OCI-LY7 (cell line): Measurements from ENCODE around the gene PLK2. TPM values are rescaled to one million over a fixed set of nuclear protein-coding genes. Genes with fewer than 3 reads are reported as not detected.

ENCODE experiments used
- BruUV-seq: library from RNA; stranded (reverse); fragments of 400-500 nt; replicated peaks from 2 replicates; lab custom pipeline; 2021; lab: Mats Ljungman, UMichigan
- CTCF ChIA-PET: fragments of 300-600 bp; sonication (Branson Sonifier 250); formaldehyde crosslinking; loops from one replicate; lab custom pipeline; 2022; ENCODE audit warnings: antibody characterized with exemption; ENCODE audit not compliant: unreplicated experiment; lab: Charles Lee
- POLR2A ChIA-PET: fragments of 300-600 bp; sonication (Branson Sonifier 250); formaldehyde crosslinking; loops from one replicate; lab custom pipeline; 2022; ENCODE audit warnings: antibody characterized with exemption; lab: Charles Lee
- DNase-seq: peaks from one replicate; pipeline ENCODE4 v3.0.0-alpha.2; 2015; ENCODE audit warnings: low spot score
- H2AFZ ChIP-seq: fragments of 200-600 bp; sonication (generic), shearing (Covaris generic); 2 replicates; pipeline ENCODE4 v1.6.1; 2014; ENCODE audit warnings: mild to moderate bottlenecking, antibody characterized with exemption, low read length, moderate library complexity
- H3K27ac ChIP-seq: fragments of 200-600 bp; sonication (generic); 2 replicates; pipeline ENCODE4 v1.5.1; 2014; ENCODE audit warnings: mixed run types, low read depth, mild to moderate bottlenecking, moderate library complexity, low read length, inconsistent platforms; ENCODE audit not compliant: poor library complexity, severe bottlenecking
- H3K36me3 ChIP-seq: fragments of 200-600 bp; sonication (generic); 2 replicates; pipeline ENCODE4 v1.6.1; 2014; ENCODE audit warnings: mild to moderate bottlenecking, antibody characterized with exemption, low read length, moderate library complexity, mixed read lengths; ENCODE audit not compliant: insufficient read depth
- H3K4me1 ChIP-seq: fragments of 200-600 bp; sonication (generic); 2 replicates; pipeline ENCODE4 v1.5.1; 2014; ENCODE audit warnings: mild to moderate bottlenecking, low read length; ENCODE audit not compliant: insufficient read depth, poor library complexity, severe bottlenecking
- H3K4me2 ChIP-seq: fragments of 200-600 bp; sonication (generic); 2 replicates; pipeline ENCODE4 v1.6.1; 2014; ENCODE audit warnings: mild to moderate bottlenecking, low read length
- H3K4me3 ChIP-seq: fragments of 200-600 bp; sonication (generic); 2 replicates; pipeline ENCODE4 v1.5.1; 2014; ENCODE audit warnings: mild to moderate bottlenecking, low read depth, low read length; ENCODE audit not compliant: poor library complexity, severe bottlenecking
- H3K79me2 ChIP-seq: fragments of 200-600 bp; sonication (generic); 2 replicates; pipeline ENCODE4 v1.6.1; 2016; ENCODE audit warnings: low read depth, mild to moderate bottlenecking, low read length, moderate library complexity, mixed read lengths; ENCODE audit not compliant: insufficient read depth
- H3K9me2 ChIP-seq: fragments of 200-600 bp; sonication (generic); 2 replicates; pipeline ENCODE4 v1.6.1; 2016; ENCODE audit warnings: mild to moderate bottlenecking, low read length, mixed read lengths; ENCODE audit not compliant: insufficient read depth
- H3K9me3 ChIP-seq: fragments of 200-600 bp; sonication (generic); 2 replicates; pipeline ENCODE4 v1.6.1; 2014; ENCODE audit warnings: mild to moderate bottlenecking, mixed run types, low read length, mixed read lengths
- H4K20me1 ChIP-seq: fragments of 200-600 bp; sonication (generic); 2 replicates; pipeline ENCODE4 v1.6.1; 2014; ENCODE audit warnings: mild to moderate bottlenecking, antibody characterized with exemption, low read length, moderate library complexity, mixed read lengths; ENCODE audit not compliant: insufficient read depth
- CTCF ChIP-seq: fragments of 200-600 bp; sonication (generic); conservative IDR thresholded peaks from 2 replicates; pipeline ENCODE4 v1.5.1; 2014; ENCODE audit warnings: mild to moderate bottlenecking, antibody characterized with exemption, low read length, moderate library complexity, mixed read lengths
- EZH2phosphoT487 ChIP-seq: fragments of 200-600 bp; sonication (generic); IDR thresholded peaks from 2 replicates; pipeline ENCODE4 v1.6.1; 2018; ENCODE audit warnings: low read depth, borderline replicate concordance, mild to moderate bottlenecking, mixed run types, antibody characterized with exemption, low read length, moderate library complexity, mixed read lengths
- intact Hi-C: fragments of 100-400 bp; cut with micrococcal nuclease; formaldehyde crosslinking; loops from one replicate; pipeline ENCODE4 v1.10.0; 2022; ENCODE audit not compliant: unreplicated experiment
- total RNA-seq, 2 experiments: library from RNA; depleted of rRNA in 1 of 2; stranded (reverse); fragments of >200 nt in 1 of 2; shearing (Covaris generic) in 1 of 2; gene quantifications; 2 replicates each; pipeline ENCODE4 v1.2.3, GENCODE V29; 2014 to 2022

Gene PLK2
- total RNA-seq, 2 experiments from 2014 or later: 0.19 to 0.59 TPM

GRCh38 chr5:58406394-58406793 is 53.5 kb downstream of the PLK2 start:
- no peak for DNase-seq
- no peak for TF ChIP-seq EZH2phosphoT487
- no peak for TF ChIP-seq CTCF
- ChIA-PET POLR2A (no interaction called here), CTCF (no interaction called here)
- Histone ChIP-seq H3K4me1 (no peaks in the 10 kb centered on the region), H3K27ac (no peak overlapping the region), H3K9me3 (no peaks in the 10 kb centered on the region), H3K4me2 (no peak overlapping the region), H3K9me2 (no peaks in the 10 kb centered on the region), H3K4me3 (no peak overlapping the region), H2AFZ (no peak overlapping the region), H3K36me3 (no peaks in the 10 kb centered on the region), H4K20me1 (no peaks in the 10 kb centered on the region), H3K79me2 (no peaks in the 10 kb centered on the region)
- intact Hi-C loops: no loop called here
- BruUV-seq: no TSS peak

GRCh38 chr5:58405175-58405574 is 54.7 kb downstream of the PLK2 start:
- no peak for TF ChIP-seq CTCF
- no peak for TF ChIP-seq EZH2phosphoT487
- POLR2A ChIA-PET: no interaction called here
- H3K9me3 ChIP-seq: no peaks in the 10 kb centered on the region
- H4K20me1 ChIP-seq: no peaks in the 10 kb centered on the region
- no peak overlapping the region for H2AFZ ChIP-seq
- H3K36me3 ChIP-seq: no peaks in the 10 kb centered on the region
- H3K27ac ChIP-seq: no peak overlapping the region
- no TSS peak for BruUV-seq
- H3K4me2 ChIP-seq: no peak overlapping the region
- CTCF ChIA-PET: no interaction called here
- H3K79me2 ChIP-seq: no peaks in the 10 kb centered on the region
- H3K4me1 ChIP-seq: no peaks in the 10 kb centered on the region
- intact Hi-C loops: no loop called here
- H3K4me3 ChIP-seq: no peak overlapping the region
- no peaks in the 10 kb centered on the region for H3K9me2 ChIP-seq
- DNase-seq: no peak

- no peak overlapping the region for H2AFZ ChIP-seq
- no peaks in the 10 kb centered on the region for H3K9me2 ChIP-seq
- intact Hi-C loops: no loop called here
- no peaks in the 10 kb centered on the region for H3K79me2 ChIP-seq
- ChIA-PET POLR2A (no interaction called here), CTCF (no interaction called here)
- no peaks in the 10 kb centered on the region for H3K36me3 ChIP-seq
- no peaks in the 10 kb centered on the region for H3K9me3 ChIP-seq
- no peak for DNase-seq
- TF ChIP-seq CTCF: no peak
- TF ChIP-seq EZH2phosphoT487: no peak
- no TSS peak for BruUV-seq
- no peaks in the 10 kb centered on the region for H3K4me1 ChIP-seq
- no peak overlapping the region for H3K4me3 ChIP-seq
- no peak overlapping the region for H3K4me2 ChIP-seq
- no peak overlapping the region for H3K27ac ChIP-seq
- no peaks in the 10 kb centered on the region for H4K20me1 ChIP-seq
These were observed 55.2 kb downstream of the PLK2 start for GRCh38 chr5:58404734-58405133.

Other genes with a start within 250 kb of the PLK2 start
- 15.1 and 16.6 TPM in 2 replicates for gene GAPT, start 31.3 kb upstream of the PLK2 start, total RNA-seq (2014; rRNA removed; shearing (Covaris generic))
- gene GAPT, start 31.3 kb upstream of the PLK2 start, total RNA-seq (2022): 9.0 and 11.2 TPM in 2 replicates
- not detected in 2 replicates for gene RAB3C, start 123.0 kb upstream of the PLK2 start, total RNA-seq (2014; rRNA removed; shearing (Covaris generic))
- gene RAB3C, start 123.0 kb upstream of the PLK2 start, total RNA-seq (2022): not detected in 2 replicates